NK-92 treated with Interleukin-12 subunit alpha and Interleukin-12 subunit beta, amount 100 ng/mL, for 24 hours (cell line): ENCODE data around the gene HLA-C.
A peak's percentile ranks its signal among the peaks of the same experiment; 100 is the strongest.
"Not testable (repeated sequence)": the region's sequence is repeated elsewhere in the genome, so short reads cannot be mapped to it uniquely, and the experiment has no call there.

Experiments
- DNase-seq: peaks from one replicate; lab custom pipeline; 2025; lab: John Stamatoyannopoulos, UW

The HLA-C gene

GRCh38 chr6:31270788-31271640 is 878 bp downstream of the HLA-C start:
- DNase-seq, result peak; percentile 77

- DNase-seq, result no peak
These were observed 3.1 kb downstream of the HLA-C start for GRCh38 chr6:31268836-31269235.

GRCh38 chr6:31268369-31268765 is 3.5 kb downstream of the HLA-C start:
- no peak for DNase-seq

- no peak for DNase-seq
These were observed 4.1 kb downstream of the HLA-C start for GRCh38 chr6:31267651-31268368.

- DNase-seq, result no peak
These were observed 5.1 kb downstream of the HLA-C start for GRCh38 chr6:31266567-31267360.

- DNase-seq, result no peak
These were observed 6.0 kb downstream of the HLA-C start for GRCh38 chr6:31265926-31266325.

GRCh38 chr6:31263346-31263933 is 8.5 kb downstream of the HLA-C start:
- not testable (repeated sequence) for DNase-seq

- not testable (repeated sequence) for DNase-seq
These were observed 11.9 kb downstream of the HLA-C start for GRCh38 chr6:31259995-31260394.

GRCh38 chr6:31252625-31253024 is 19.3 kb downstream of the HLA-C start:
- no peak for DNase-seq

GRCh38 chr6:31251261-31251660 is 20.6 kb downstream of the HLA-C start:
- no peak for DNase-seq

GRCh38 chr6:31249184-31249583 is 22.7 kb downstream of the HLA-C start:
- DNase-seq, result no peak

- no peak for DNase-seq
These were observed 24.1 kb downstream of the HLA-C start for GRCh38 chr6:31247813-31248212.

GRCh38 chr6:31246051-31246521 is 25.8 kb downstream of the HLA-C start:
- DNase-seq, result no peak

GRCh38 chr6:31243508-31243907 is 28.4 kb downstream of the HLA-C start:
- no peak for DNase-seq

GRCh38 chr6:31239854-31240253 is 32.0 kb downstream of the HLA-C start:
- DNase-seq, result no peak

- DNase-seq, result not testable (repeated sequence)
These were observed 37.8 kb downstream of the HLA-C start for GRCh38 chr6:31234101-31234500.

- no peak for DNase-seq
These were observed 43.4 kb downstream of the HLA-C start for GRCh38 chr6:31228476-31228875.

GRCh38 chr6:31227143-31227542 is 44.7 kb downstream of the HLA-C start:
- no peak for DNase-seq

GRCh38 chr6:31225735-31226134 is 46.2 kb downstream of the HLA-C start:
- no peak for DNase-seq

- no peak for DNase-seq
These were observed 49.4 kb downstream of the HLA-C start for GRCh38 chr6:31222496-31222895.
